Activated effector memory CD4-positive, alpha-beta T cell treated with Interleukin-2 at 50 U/mL for 16 hours (primary cell): Measurements from ENCODE around the gene CAMK2D.

Experiments
- DNase-seq: peaks from one replicate; pipeline ENCODE4 v3.0.0-alpha.2; 2020

The CAMK2D gene

DNA sequence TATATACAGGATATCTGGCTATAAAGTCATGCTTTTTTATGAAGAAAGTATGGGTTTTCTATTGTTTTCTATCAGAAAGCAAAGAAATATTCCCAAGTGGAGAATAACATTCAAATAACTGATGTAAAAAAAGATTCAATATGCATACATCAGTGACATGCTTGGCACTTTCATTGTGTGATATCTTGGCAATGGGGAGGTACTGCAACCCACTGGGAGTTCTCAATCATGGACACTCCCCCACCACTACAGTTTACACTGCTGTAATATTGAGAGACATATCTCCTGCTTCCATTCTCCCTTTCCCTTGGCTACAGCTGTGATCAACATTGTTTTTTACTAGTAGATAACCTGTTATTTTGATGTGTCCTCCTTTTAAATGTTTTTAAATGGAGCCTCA lies 257.8 kb downstream of the CAMK2D start:
- no peak for DNase-seq

DNA sequence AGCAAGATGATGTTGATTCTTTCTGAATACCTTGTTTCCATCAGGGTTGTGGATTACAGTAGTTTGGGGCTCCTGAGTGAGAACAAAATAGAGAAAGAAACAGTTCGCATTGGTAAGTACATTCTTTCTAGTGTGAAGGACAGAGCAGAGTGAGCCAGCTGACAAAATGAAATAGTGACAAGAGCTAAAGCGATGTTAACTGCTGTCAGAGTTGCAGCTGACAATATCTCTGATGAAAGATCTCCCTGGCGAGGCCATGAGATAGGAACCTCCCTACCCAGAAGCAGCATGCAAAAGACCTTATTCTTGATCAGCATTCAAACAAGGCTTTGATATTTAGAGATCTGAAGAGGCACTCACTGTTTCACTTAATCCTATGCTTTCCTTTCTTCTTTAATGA lies 258.6 kb downstream of the CAMK2D start:
- DNase-seq, result no peak

GRCh38 chr4:113502476-113502875 lies 259.1 kb downstream of the CAMK2D start:
- no peak for DNase-seq

GRCh38 chr4:113500424-113500823 lies 261.1 kb downstream of the CAMK2D start:
- DNase-seq, result no peak

DNA sequence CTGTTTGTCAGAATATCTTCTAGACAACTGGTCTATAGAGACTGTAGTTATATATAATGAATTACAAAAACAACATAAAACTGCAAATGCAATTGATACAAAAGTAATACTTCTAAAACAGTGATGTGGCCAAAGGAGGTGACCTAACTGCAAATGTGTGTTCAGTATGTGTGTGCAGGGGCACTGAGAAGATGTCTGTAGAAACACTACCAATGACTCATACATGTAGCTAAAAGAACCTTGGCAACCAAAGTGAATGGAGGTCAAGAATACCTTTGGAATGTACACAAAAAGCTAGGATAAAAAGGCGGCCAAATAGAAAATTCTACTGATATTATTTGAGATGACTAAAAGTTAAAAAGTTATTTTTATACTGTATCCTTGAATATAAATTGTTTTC lies 261.8 kb downstream of the CAMK2D start:
- DNase-seq, result no peak

DNA sequence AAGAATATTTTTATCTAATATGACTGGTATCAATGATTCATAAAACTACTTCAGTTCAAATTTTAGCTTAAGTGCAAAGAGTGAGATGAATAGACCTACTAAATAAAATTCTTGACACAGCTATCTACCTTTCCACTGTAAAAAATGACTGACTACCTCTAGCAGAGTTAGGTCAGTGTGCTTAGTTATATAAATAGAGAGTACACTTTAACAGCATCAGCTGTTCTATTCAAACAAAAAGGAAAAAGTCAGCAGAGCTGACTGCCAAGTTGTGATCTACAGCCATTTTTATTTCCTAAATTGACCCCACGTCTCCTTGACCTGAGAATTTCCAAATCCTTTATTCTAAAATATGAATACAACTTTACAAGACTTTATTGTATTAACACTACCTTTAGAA lies 262.4 kb downstream of the CAMK2D start:
- DNase-seq, result no peak

GRCh38 chr4:113497154-113497884 lies 264.2 kb downstream of the CAMK2D start:
- DNase-seq, result no peak

DNA sequence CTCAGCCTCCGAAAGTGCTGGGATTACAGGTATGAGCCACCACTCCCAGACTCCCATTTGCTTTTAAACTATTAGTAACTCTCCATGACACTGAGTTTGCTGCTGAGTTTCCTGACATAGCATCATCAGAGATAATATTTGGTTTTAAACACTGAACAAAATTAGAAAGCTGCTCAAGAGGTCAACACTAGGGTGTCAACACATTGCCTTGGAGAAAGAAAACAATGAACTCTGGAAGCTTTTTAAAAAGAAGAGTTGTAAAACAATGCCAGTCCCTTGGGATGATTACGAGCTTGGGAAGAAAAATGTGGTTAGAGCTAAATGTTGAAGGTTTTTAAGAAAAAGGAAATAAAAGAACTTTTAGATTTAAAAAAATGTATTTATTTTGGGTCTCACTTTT lies 264.8 kb downstream of the CAMK2D start:
- no peak for DNase-seq

- no peak for DNase-seq
Measured at GRCh38 chr4:113495790-113496189, 265.7 kb downstream of the CAMK2D start.

DNA sequence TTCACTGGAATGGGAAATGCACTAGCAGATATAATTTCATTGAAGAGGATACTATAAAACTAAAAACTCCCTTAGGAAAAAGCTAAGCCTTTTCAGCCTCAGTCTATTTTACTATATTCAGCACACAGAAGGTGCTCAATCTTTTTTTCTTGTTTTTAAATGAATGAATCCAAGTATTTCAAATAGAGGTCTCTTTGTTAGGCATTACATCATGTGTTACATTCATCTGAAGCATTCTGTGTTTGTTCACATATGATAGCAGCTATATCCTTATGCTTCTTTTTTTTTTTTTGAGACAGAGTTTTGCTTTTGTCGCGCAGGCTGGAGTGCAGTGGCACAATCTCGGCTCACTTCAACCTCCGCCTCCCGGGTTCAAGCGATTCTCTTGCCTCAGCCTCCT lies 278.4 kb downstream of the CAMK2D start:
- no peak for DNase-seq

DNA sequence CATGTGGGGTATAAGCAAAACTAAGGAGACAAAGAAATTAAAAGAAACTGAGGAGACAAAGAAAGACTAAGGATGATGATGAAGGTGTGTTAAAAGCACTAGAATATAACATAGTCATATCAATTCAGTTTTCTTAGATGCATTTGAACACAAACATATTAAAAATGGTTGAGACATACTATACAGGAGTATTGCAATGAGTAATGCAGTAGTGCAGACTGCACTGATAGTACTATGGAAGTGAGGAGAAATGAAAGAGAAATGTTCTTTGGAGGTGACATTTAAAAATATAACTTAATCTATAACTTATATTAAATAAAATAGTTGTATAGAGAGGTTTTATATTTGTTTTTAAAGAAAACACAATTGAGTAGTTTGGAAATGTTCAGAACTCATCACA lies 279.2 kb downstream of the CAMK2D start:
- DNase-seq, result no peak

GRCh38 chr4:113481820-113482219 lies 279.7 kb downstream of the CAMK2D start:
- DNase-seq, result no peak

GRCh38 chr4:113480109-113480508 lies 281.4 kb downstream of the CAMK2D start:
- no peak for DNase-seq

DNA sequence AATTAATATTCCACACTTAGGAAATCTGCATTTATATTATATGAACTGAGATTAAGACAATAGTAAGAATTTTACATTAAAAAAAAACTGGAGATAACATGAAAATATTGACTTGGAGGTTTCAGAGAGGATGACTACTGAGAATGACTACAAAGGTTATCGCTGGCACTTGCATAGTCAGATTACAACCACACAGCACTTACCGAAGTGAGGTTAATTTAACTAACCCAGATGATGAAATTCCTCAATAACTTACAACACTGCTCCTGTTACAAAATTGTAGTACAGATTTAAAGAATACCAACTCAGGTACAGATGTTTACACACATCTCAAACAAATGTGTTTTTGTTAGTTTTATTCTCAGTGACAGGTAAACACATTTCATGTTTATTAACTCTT lies 283.5 kb downstream of the CAMK2D start:
- no peak for DNase-seq

- DNase-seq, result no peak
Measured at GRCh38 chr4:113476800-113477199, 284.7 kb downstream of the CAMK2D start.

DNA sequence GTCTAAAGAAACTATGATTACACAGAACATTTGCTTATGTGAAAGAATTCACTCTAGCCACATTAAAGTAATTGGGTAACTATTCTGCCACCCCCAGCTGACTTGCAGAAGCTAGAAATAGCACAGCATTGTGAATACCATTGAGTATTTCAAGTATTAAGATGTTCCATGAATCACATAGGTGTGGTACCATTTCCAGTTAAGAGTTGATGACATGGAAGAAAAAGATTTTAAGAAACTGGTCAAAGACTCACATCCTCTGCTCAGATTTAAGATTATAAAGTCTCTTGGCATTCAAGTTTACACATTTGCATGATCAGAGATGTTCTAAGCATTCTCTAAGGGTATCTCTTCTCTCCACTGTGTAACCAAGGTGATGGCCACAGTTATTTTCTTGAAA lies 287.5 kb downstream of the CAMK2D start:
- no peak for DNase-seq

DNA sequence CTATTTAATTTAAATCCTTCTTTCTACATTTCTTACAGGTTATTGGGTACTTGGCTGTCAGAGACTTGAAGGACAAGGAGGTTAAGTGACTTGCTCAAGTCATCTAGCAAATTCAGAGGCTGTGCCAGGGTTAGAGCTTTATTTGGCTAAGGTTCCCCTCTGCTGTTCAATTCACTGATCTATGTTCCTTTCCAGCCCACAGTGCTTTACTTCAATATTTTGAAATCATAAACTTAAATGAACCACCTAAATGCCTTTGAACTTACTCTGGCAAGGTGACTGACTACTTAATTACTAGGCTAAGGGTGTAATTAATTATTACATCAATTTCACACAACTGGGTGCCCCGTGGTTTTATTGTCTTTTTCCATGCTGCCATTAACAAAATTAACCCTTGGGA lies 288.7 kb downstream of the CAMK2D start:
- no peak for DNase-seq

DNA sequence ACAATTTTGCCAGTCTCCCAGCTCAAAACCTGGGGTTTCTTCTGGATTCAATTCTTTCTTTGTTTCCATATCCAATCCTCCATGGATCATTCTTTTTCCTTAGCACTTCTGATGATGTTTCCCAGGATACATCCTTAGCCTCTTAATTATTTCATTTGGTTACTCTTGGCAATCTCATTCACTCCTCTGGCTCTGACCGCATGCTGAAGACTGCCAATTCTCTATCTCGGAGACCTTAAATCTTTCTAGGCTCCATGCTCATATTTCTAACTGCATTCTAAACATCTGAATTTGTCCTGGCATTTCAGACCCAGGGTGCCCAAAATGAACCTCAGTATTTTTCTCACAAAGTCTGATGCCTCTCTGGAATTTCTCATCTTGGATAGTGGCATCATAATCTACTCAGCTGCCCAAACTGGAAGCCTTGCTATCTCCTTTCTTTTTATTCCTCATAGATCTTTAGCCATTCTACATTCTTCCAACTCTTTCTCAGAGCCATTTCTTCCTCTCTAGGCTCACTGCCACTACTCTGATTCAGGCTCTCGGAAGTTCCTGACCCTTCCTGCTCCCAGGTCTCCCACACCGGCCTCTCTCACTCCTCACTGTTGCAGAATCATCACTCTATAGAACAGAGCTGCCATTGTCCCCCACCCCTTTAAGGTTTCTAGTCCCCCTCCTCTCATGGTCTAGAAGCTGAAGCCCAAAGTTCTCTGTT lies 290.2 kb downstream of the CAMK2D start:
- no peak for DNase-seq

DNA sequence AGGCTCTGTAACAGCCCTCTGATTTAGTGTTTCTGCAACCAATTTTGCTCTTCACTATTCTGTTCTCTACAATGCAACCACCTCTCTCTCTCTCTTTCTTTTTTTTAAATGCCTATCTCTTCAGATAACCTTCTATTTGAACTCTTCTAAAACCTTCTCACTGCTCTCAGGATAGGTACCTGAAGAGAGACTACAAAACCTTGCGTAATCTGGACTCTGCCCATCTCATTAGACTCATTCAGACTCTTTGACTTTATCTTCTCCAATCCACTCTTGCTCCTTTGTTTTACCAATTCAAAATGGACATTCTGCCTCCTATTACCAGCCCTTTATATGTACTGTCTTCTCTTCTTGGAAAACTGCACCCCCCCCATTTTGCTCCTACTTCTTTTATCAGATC lies 291.6 kb downstream of the CAMK2D start:
- no peak for DNase-seq

GRCh38 chr4:113469023-113469390 lies 292.5 kb downstream of the CAMK2D start:
- no peak for DNase-seq

GRCh38 chr4:113468165-113469022 lies 293.1 kb downstream of the CAMK2D start:
- no peak for DNase-seq

DNA sequence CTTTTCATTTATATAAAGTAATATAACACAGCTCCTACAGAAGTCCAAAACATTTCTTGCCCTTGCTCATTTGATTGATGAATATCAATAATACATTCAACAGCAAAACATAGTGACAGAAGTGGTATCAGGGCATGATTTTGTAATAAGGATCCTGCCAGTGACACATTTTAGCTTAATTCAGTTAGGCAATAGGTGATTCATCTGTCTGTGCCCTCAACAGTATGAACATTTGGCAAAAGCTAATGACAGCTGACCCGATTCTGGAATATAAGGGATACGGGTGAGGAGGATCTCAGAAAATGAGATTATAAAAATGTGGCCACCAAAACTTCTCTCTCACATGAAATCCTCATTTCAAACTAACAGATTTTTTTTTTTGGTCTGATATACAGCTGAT lies 294.0 kb downstream of the CAMK2D start:
- DNase-seq, result no peak

DNA sequence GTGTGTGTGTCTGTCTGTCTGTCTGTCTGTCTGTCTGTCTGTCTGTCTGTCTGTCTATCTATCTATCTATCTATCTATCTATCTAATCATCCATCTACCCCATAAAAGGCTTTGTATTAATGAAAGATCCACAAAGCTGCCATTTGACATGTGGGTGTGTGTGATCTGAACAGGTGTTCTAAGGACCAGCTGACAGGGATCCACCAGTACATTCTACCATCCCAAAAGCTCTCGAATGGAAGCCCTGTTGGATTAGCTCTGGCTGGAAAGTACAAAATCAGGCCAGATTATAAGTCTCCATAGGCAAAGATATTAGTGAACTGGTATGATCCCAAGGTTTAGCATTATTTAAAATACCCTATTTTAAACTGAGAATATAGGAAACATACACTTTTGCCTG lies 299.3 kb downstream of the CAMK2D start:
- DNase-seq, result no peak

DNA sequence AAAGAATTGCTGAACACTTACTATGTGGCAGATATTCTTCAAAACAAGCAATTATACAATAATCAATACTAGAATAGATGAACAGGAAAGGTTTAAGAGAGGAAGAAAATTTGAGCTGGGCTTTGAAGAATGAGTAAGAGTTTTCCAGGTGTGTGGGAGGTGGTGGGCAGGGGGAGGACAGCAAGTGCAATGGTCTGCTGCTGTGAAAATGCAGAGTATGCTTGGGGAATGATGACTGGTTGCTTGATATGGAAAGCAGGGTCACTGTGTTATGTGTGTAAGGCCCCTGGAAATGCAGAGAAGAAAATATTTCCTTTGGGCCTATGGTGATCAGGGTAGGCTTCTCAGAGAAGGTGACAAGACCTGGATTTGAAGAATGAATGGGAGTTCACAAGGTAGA lies 300.3 kb downstream of the CAMK2D start:
- no peak for DNase-seq
